Mammary epithelial cell (primary cell): Measurements from ENCODE around the gene PARPBP.

Experiments
- CTCF ChIP-seq, 2 donors: IDR thresholded peaks in 1 of 2; conservative IDR thresholded peaks in 1 of 2; 2 replicates each; pipeline ENCODE4 v1.5.1; 2011 to 2012; ENCODE audit warnings: inconsistent platforms in 2 of 2, low read length in 2 of 2, mild to moderate bottlenecking in 2 of 2, control low read depth in 1 of 2, low read depth in 1 of 2; ENCODE audit not compliant: insufficient read depth in 1 of 2; ENCODE audit errors: extremely low read depth in 1 of 2
- EZH2 ChIP-seq: IDR thresholded peaks from 2 replicates; pipeline ENCODE4 v1.6.1; 2012; ENCODE audit warnings: low read length, inconsistent platforms, borderline replicate concordance

GRCh38 chr12:102201436-102202061, 81.6 kb downstream of the PARPBP start:
- TF ChIP-seq CTCF (conservative IDR thresholded peaks at IDR 0.05 in 1 of 2, IDR thresholded peaks at IDR 0.05 in 1 of 2; ENCODE audit: extremely low read depth in 1 of 2, insufficient read depth in 1 of 2, low read depth in 1 of 2, low read length in 2 of 2) (no peak), EZH2 (no peak)
